GM23338 (cell line): ENCODE measurements around the gene LRRC18. TPM values are rescaled to one million over a fixed set of nuclear protein-coding genes. Genes with fewer than 3 reads are reported as not detected.

Source experiments
- ATAC-seq: fragments of 200-7000 bp; cut with Tn5 transposase; 3 replicates; pipeline ENCODE4 v1.9.1; 2020
- DNase-seq: peaks from one replicate; pipeline ENCODE4 v3.0.0-alpha.2; 2015; ENCODE audit warnings: low spot score
- H2AFZ ChIP-seq: fragments of 200-600 bp; sonication (generic); 2 replicates; pipeline ENCODE4 v1.8.0; 2016; ENCODE audit warnings: antibody characterized with exemption, mild to moderate bottlenecking, moderate library complexity
- H3F3A ChIP-seq: fragments of 200-600 bp; sonication (generic); replicated peaks from 2 replicates; pipeline ENCODE4 v1.8.0; 2017; ENCODE audit warnings: antibody characterized with exemption, mixed run types, low read depth
- H3K27ac ChIP-seq: fragments of 200-600 bp; sonication (generic); 2 replicates; pipeline ENCODE4 v1.6.1; 2016; ENCODE audit warnings: low read depth
- H3K27me3 ChIP-seq: fragments of 200-600 bp; sonication (generic); 2 replicates; pipeline ENCODE4 v1.8.0; 2016; ENCODE audit warnings: mild to moderate bottlenecking, mixed run types, moderate library complexity; ENCODE audit not compliant: insufficient read depth
- H3K36me3 ChIP-seq: fragments of 200-600 bp; sonication (generic); 2 replicates; pipeline ENCODE4 v1.8.0; 2016; ENCODE audit warnings: mild to moderate bottlenecking; ENCODE audit not compliant: insufficient read depth
- H3K4me1 ChIP-seq: fragments of 200-600 bp; sonication (generic); 2 replicates; pipeline ENCODE4 v1.8.0; 2016; ENCODE audit warnings: mild to moderate bottlenecking, moderate library complexity; ENCODE audit not compliant: insufficient read depth
- H3K4me2 ChIP-seq: fragments of 200-600 bp; sonication (generic); 2 replicates; pipeline ENCODE4 v1.7.1; 2017; ENCODE audit warnings: mixed run types
- H3K4me3 ChIP-seq: fragments of 200-600 bp; sonication (generic); 2 replicates; pipeline ENCODE4 v1.6.1; 2016; ENCODE audit warnings: mixed run types
- H3K79me2 ChIP-seq: fragments of 200-600 bp; sonication (generic); replicated peaks from 2 replicates; pipeline ENCODE4 v1.8.0; 2017; ENCODE audit warnings: mild to moderate bottlenecking; ENCODE audit not compliant: insufficient read depth
- H3K9me2 ChIP-seq: fragments of 200-600 bp; sonication (generic); 2 replicates; pipeline ENCODE4 v1.8.0; 2017; ENCODE audit not compliant: insufficient read depth
- H4K20me1 ChIP-seq: fragments of 200-600 bp; sonication (generic); replicated peaks from 2 replicates; pipeline ENCODE4 v1.8.0; 2017; ENCODE audit warnings: mild to moderate bottlenecking; ENCODE audit not compliant: insufficient read depth
- H3K27ac Mint-ChIP-seq: 2 replicates; pipeline ENCODE4 v1.8.0; 2020; ENCODE audit warnings: inconsistent platforms, mild to moderate bottlenecking, moderate library complexity, mixed read lengths
- H3K27me3 Mint-ChIP-seq: 3 replicates; pipeline ENCODE4 v1.8.0; 2022; ENCODE audit warnings: low read depth, mild to moderate bottlenecking, moderate library complexity, mixed read lengths, inconsistent platforms; ENCODE audit not compliant: insufficient read depth, poor library complexity
- H3K36me3 Mint-ChIP-seq: 3 replicates; pipeline ENCODE4 v1.8.0; 2021; ENCODE audit warnings: low read depth, mild to moderate bottlenecking, inconsistent platforms, moderate library complexity, mixed read lengths
- H3K4me1 Mint-ChIP-seq: 3 replicates; pipeline ENCODE4 v1.8.0; 2020; ENCODE audit warnings: mild to moderate bottlenecking, inconsistent platforms, mixed read lengths
- H3K4me3 Mint-ChIP-seq: 3 replicates; pipeline ENCODE4 v1.8.0; 2021; ENCODE audit warnings: moderate library complexity, mild to moderate bottlenecking, inconsistent platforms, mixed read lengths
- H3K9me3 Mint-ChIP-seq: 3 replicates; pipeline ENCODE4 v1.8.0; 2020; ENCODE audit warnings: moderate library complexity, mild to moderate bottlenecking, inconsistent platforms, mixed read lengths
- CREB1 ChIP-seq: fragments of 250-450 bp; sonication (Bioruptor Pico); IDR thresholded peaks from 2 replicates; pipeline ENCODE4 v1.5.0; 2020; ENCODE audit warnings: low read depth, mild to moderate bottlenecking, moderate library complexity
- CTCF ChIP-seq, 2 experiments: fragments of 200-600 bp in 1 of 2; sonication (generic) in 1 of 2; conservative IDR thresholded peaks; 2 replicates each; pipeline versions ENCODE4 v1.5.1 to v1.6.1; 2016 to 2017; ENCODE audit warnings: antibody characterized with exemption in 2 of 2, low read depth in 2 of 2, mild to moderate bottlenecking in 2 of 2, moderate library complexity in 1 of 2
- EZH2phosphoT487 ChIP-seq: fragments of 200-600 bp; sonication (generic); IDR thresholded peaks from one replicate; pipeline ENCODE4 v1.8.1; 2018; ENCODE audit warnings: antibody characterized with exemption; ENCODE audit not compliant: unreplicated experiment
- JUNB ChIP-seq: IDR thresholded peaks from one replicate; pipeline ENCODE4 v1.6.1; 2016; ENCODE audit warnings: antibody characterized with exemption; ENCODE audit not compliant: unreplicated experiment
- NANOG ChIP-seq: IDR thresholded peaks from 2 replicates; pipeline ENCODE4 v1.6.1; 2016; ENCODE audit warnings: antibody characterized with exemption, borderline replicate concordance
- POLR2AphosphoS5 ChIP-seq: IDR thresholded peaks from 2 replicates; pipeline ENCODE4 v1.6.1; 2016; ENCODE audit warnings: antibody characterized with exemption, low read depth
- REST ChIP-seq: IDR thresholded peaks from one replicate; pipeline ENCODE4 v1.6.1; 2018; ENCODE audit warnings: antibody characterized with exemption; ENCODE audit not compliant: unreplicated experiment
- STAT1 ChIP-seq: IDR thresholded peaks from one replicate; pipeline ENCODE4 v1.6.1; 2016; ENCODE audit warnings: antibody characterized with exemption; ENCODE audit not compliant: unreplicated experiment
- ZNF114 ChIP-seq: fragments of 250-450 bp; sonication (Bioruptor Pico); IDR thresholded peaks from 2 replicates; pipeline ENCODE4 v1.5.0; 2020; ENCODE audit warnings: mild to moderate bottlenecking, moderate library complexity
- ZNF331 ChIP-seq: fragments of 250-450 bp; sonication (Bioruptor Pico); IDR thresholded peaks from 2 replicates; pipeline ENCODE4 v1.5.0; 2020; ENCODE audit warnings: low read depth, mild to moderate bottlenecking, moderate library complexity
- ZNF462 ChIP-seq: fragments of 250-450 bp; sonication (Bioruptor Pico); IDR thresholded peaks from 2 replicates; pipeline ENCODE4 v1.5.0; 2020; ENCODE audit warnings: mild to moderate bottlenecking, moderate library complexity
- polyA plus RNA-seq: library from polyadenylated mRNA; unstranded; fragments of >200 nt; fragmentation: Nextera tagmentation; extraction: Ambion mirVana; gene quantifications from 2 replicates; pipeline ENCODE4 v1.2.1, GENCODE V29; 2016
- total RNA-seq: library from RNA; depleted of rRNA; stranded (reverse); fragments of >200 nt; shearing (Covaris generic); gene quantifications from 2 replicates; pipeline ENCODE4 v1.2.3, GENCODE V29; 2014

The LRRC18 gene
- total and polyA plus RNA-seq, 2 experiments from 2014 or later, result not detected

GRCh38 chr10:48879451-48879850 lies 60.2 kb downstream of the LRRC18 start:
- H3K27ac ChIP-seq, result no peak overlapping the region
- no peaks in the 10 kb centered on the region for H3K9me2 ChIP-seq
- Mint-ChIP-seq H3K27ac (no peak overlapping the region), H3K27me3 (peaks cover 4% of the 10 kb centered on the region), H3K4me1 (peaks cover 6% of the 10 kb centered on the region; the same call in 2 of the 3 replicates), H3K9me3 (no peaks in the 10 kb centered on the region), H3K36me3 (no peaks in the 10 kb centered on the region), H3K4me3 (no peak overlapping the region)
- TF ChIP-seq ZNF331 (CRISPR knock-in tag) (no peak), JUNB (no peak)
- no peaks in the 10 kb centered on the region for H3K36me3 ChIP-seq
- no peaks in the 10 kb centered on the region for H3F3A ChIP-seq
- no peak for ATAC-seq
- no peaks in the 10 kb centered on the region for H3K27me3 ChIP-seq
- H3K4me3 ChIP-seq, result no peak overlapping the region
- H3K4me2 ChIP-seq, result no peak overlapping the region
- H3K79me2 ChIP-seq, result no peaks in the 10 kb centered on the region
- no peaks in the 10 kb centered on the region for H4K20me1 ChIP-seq
- H2AFZ ChIP-seq, result no peak overlapping the region
- H3K4me1 ChIP-seq, result no peaks in the 10 kb centered on the region
- DNase-seq, result no peak

- no peaks in the 10 kb centered on the region for H3F3A ChIP-seq
- Mint-ChIP-seq H3K27me3 (peaks cover 4% of the 10 kb centered on the region), H3K4me1 (peaks cover 6% of the 10 kb centered on the region; the same call in 2 of the 3 replicates), H3K4me3 (no peak overlapping the region), H3K9me3 (no peaks in the 10 kb centered on the region), H3K27ac (no peak overlapping the region), H3K36me3 (no peaks in the 10 kb centered on the region)
- H3K27me3 ChIP-seq, result no peaks in the 10 kb centered on the region
- no peaks in the 10 kb centered on the region for H3K9me2 ChIP-seq
- H3K36me3 ChIP-seq, result no peaks in the 10 kb centered on the region
- no peak overlapping the region for H3K27ac ChIP-seq
- no peaks in the 10 kb centered on the region for H4K20me1 ChIP-seq
- H3K4me2 ChIP-seq, result no peak overlapping the region
- H3K79me2 ChIP-seq, result no peaks in the 10 kb centered on the region
- H2AFZ ChIP-seq, result no peak overlapping the region
- no peak for DNase-seq
- no peaks in the 10 kb centered on the region for H3K4me1 ChIP-seq
- H3K4me3 ChIP-seq, result no peak overlapping the region
- no peak for ATAC-seq
- TF ChIP-seq JUNB (no peak), CREB1 (CRISPR knock-in tag) (no peak), ZNF331 (CRISPR knock-in tag) (no peak), REST (no peak), EZH2phosphoT487 (no peak), ZNF114 (CRISPR knock-in tag) (no peak), NANOG (no peak), ZNF462 (CRISPR knock-in tag) (no peak), STAT1 (no peak), POLR2AphosphoS5 (no peak), CTCF (conservative IDR thresholded peaks at IDR 0.05; ENCODE audit: low read depth in 2 of 2) (no peak)
Observed at GRCh38 chr10:48878091-48878490, 61.5 kb downstream of the LRRC18 start.
